KG1 (cell line): ENCODE measurements around the gene KIF7.

Experiments
- DNase-seq: peaks from one replicate; lab custom pipeline; 2025; lab: John Stamatoyannopoulos, UW

KIF7 gene

DNA sequence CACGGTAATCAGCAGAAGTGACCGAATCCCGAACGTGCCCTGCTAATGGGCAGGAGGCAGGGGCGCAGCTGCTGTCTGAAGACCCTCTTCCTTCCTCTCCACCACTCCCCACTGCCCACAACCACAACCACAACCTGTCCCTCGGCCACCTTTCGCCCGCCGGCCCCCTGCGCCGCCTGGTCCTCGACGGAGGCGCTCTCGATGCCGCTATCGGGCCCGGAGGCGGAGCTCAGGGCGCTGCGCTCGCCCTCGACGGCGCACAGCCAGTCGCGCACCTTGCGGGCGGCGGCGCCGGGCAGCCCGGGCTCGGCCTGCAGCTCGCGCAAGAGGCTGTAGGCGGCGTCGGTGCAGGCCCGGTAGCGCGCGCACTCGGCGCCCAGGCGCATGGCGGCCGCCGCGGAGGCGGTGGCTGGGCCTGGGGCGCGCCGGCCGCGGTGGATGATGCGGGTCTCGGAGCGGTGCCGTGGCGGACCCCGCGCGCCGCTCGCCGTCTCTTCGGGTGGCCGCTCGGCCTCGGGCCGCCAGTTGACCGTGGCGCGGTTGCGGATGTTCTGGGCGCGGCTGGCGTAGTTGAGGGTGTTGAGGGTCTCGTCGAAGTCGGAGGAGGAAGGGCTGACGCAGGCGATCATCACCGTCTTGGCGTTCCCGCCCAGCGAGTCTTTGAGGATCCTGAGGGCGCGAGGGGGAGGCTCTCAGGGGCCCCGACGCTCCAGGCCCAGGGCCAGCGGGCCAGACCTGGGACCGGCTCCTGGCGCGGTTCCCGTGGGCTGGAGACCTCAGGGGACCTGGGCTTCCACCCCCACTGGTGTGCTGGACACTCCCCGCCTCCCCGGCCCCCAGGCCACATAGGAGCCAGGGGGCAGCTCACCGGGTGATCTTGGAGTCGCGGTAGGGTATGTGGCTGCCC is 6.9 kb downstream of the KIF7 start:
- no peak for DNase-seq

- no peak for DNase-seq
These were observed 7.9 kb downstream of the KIF7 start for GRCh38 chr15:89647191-89647851.

DNA sequence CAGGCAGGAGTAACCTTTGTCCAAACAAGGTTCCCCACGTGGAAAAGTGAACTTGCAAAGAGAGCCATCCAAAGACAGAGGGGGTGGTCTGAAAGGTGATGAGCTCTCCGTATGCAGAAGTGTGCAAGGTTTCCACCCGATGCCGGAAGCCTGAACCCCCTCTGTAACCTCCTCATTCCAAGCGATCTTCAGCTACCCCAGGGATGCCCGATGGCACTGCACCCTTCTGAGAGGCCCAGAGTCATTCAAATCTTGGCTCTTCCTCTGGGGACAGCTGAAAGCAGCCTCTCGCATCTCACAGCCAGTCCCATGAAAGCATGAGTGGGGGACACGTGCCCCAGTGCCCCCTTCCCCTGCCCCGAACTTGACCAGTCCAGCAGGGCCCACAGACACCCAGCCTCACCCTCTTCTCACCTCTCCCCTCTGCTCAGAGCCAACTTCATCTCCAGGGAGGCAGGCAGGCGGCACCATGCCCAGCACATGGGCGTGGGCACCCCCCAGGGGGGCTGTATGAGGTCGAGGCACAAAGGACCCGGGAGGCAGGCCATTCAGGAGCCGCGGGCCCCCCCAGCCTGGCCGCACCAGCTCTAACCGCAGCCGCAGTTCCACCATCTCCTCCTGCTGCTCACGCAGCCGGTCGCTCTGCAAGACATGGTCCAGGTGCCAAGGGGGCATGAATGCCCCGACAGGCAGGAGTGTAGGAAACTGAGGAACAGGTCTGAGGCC is 8.7 kb downstream of the KIF7 start:
- no peak for DNase-seq

DNA sequence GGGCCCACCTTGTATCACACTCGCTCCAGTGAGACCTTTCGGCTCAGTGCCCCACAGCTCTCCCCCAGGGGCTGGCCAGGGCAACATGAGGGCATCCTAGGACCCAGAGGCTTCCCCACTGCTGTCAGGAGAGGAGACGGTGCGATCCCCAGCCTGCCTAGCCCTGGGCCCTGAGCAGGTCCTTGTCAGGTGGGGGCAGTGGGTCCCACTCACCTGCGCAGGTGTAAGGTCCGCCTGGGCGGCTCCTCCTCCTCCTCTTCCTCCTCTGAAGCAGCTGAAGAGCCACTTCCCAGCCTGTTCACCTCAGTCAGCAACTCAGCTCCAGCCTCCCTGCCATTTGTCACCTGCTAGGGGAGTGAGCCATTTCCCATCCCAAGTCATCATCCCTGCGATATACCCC is 9.6 kb downstream of the KIF7 start:
- DNase-seq = no peak

GRCh38 chr15:89642106-89642505 is 13.2 kb downstream of the KIF7 start:
- no peak for DNase-seq

DNA sequence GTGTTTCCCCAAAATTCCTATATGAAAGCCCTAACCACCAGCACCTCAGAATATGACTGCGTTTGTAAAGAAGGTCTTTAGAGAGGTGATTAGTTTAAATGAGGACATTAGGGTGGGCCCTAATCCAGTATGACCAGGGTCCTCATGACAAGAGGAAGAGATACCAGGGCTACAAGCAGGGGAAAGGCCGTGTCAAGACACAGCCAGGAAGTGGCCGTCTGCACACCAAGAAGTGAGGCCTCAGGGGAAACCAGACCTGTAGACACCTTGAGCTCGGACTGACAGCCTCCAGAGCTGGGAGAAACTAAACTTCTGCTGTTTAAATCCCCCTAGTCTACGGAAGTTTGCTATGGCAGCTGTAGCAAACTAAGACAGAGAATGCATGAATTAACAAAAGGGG is 14.2 kb downstream of the KIF7 start:
- no peak for DNase-seq

DNA sequence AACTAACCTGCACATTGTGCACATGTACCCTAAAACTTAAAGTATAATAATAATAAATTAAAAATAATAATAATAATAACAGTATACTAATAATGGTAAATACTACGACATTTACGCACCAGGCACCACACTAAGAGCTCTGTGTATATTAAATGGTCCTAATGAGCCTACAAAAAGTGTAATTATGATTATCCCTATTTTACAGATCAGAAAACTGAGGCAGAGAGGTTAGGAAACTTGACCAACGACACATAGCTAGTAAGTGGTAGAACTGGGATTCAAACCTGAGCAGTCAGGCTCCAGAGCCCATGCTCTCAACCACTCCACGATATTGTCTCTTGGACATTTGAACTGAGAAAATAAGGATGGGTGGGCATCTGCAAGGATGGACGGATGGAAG is 15.0 kb downstream of the KIF7 start:
- no peak for DNase-seq

GRCh38 chr15:89633585-89633984 is 21.7 kb downstream of the KIF7 start:
- DNase-seq = no peak

DNA sequence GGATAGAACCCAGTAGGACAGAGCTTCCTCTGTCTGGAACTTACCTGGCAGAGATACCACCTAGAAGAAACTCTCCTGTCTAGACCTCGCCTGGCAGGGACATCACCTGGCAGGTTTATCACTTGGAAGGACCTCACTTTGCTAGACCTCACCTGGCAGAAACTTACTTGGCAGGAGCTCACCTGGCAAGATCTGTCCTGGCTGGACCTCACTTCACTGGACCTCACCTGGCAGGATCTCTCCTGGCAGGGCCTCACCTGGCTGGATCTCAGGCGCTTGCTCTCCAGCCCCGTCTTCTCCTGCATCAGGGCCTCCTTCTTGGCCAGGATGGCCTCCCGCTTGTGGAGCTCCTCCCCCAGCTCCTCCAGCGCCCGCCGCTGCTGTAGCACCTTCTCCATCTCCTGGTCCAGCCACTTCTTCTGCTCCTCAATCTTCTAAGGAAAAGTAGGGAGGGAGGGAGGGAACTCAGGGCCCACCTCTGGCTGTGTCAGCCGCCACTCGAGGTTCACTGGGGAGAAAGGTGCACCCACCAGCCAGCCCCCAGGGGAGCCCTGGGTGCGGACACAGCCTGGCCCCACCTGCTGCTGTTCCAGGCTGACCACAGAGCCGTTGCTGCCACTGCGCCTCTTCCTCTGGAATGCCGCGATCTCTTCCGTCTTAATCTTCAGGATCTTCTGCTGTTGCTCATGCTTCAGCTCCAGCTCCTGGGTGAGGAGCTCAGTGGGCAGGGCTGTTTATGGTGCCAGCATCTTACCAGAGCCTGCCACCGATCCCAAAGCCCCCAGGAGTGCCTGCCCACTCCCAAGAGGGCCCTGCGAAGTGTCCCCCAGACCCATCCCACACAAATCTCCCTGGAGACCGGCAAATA is 22.5 kb downstream of the KIF7 start:
- no peak for DNase-seq

- no peak for DNase-seq
These were observed 23.4 kb downstream of the KIF7 start for GRCh38 chr15:89631902-89632264.

- no peak for DNase-seq
These were observed 24.0 kb downstream of the KIF7 start for GRCh38 chr15:89630974-89631901.

GRCh38 chr15:89630260-89630659 is 25.0 kb downstream of the KIF7 start:
- DNase-seq = no peak

DNA sequence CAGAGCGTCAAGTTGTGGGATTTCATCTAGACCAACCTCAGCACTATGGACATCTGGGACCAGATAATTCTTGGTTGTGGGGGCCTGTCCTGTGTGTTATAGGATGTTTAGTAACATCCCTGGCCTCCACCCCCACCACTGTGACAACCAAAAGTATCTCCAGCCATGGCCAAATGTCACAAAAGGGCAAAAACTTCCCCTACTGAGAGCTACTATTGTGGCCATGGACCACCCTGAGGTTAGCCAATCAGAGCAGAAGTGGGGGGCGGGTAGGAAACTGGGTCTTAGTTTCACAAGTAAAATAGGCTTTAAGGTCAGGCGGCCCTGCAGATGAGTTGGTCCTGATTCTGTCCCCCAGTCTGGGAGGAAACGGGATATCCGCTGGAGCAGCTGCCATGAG is 25.4 kb downstream of the KIF7 start:
- no peak for DNase-seq

- DNase-seq = no peak
These were observed 26.2 kb downstream of the KIF7 start for GRCh38 chr15:89628806-89629715.

DNA sequence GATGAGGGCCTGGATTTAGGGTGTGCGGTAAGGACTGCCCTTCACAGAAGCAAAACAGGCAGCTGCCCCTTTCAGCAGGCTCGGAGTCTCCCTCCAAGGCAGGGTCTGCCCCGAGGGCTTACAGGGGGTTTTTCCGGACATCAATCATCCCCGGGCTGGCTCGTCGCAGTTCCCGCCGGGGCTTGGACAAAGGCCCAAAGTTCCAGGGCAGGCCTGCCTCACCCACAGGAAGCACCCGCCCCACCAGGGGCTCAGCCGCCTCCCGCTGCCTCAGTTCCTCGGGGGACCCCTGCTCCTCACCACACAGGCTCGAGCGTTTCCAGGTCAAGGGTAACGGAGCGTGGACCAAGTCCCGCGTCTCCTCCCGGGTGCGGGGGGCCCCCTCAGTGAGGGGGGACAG is 27.0 kb downstream of the KIF7 start:
- DNase-seq = no peak

DNA sequence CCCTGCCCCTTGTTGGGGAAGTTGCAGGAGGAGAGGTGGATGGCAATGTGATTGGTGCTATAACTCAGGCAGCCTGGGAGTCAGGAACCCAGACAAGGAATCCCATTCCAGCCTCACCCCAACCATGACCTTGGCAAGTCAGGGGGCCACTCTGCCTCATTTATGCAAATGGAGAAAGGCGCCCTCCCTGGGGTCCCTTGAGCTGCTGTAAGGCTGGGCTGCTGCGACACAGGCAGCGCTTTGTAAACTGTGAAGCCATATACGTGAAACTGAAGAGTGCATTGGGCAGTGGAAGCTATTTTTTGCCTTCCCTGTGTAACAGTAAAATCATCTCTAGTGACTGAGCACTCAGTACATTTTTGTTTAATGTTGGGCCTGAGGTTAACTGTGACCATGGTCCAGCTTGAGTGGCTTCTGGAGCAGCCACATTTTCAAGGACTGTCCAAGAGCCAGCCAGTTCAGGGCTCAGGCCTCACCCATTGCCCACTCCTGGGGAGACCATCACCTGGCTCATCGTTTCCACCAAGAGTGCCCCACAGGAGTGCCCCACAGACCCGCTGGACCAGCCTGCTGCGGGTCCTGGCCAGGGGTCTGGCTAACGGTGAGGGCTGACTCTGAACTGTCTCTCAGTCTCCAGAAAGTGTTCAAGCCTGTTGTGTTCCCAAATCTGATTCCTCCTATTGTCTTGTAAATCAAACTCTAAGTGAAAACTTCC is 27.9 kb downstream of the KIF7 start:
- DNase-seq = no peak

DNA sequence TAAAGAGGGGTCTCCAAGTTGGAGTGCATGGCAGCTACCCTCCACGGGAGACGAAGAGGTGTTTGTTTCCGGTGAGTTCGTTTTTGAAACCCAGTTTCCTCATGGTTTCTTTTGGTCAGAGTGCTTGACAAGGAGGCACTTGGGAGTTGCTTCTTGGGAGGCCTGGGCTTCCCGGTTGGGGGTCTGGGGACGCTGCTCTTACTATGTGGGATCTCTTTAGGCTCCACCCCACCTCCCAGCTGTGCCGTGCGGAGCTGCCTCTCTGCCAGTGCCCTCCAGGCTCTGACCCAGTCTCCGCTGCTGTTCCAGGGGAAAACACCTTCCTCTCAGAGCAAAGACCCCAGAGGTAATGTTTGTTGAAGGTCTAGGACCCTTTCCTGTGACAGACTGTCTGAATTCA is 29.6 kb downstream of the KIF7 start:
- DNase-seq = no peak

DNA sequence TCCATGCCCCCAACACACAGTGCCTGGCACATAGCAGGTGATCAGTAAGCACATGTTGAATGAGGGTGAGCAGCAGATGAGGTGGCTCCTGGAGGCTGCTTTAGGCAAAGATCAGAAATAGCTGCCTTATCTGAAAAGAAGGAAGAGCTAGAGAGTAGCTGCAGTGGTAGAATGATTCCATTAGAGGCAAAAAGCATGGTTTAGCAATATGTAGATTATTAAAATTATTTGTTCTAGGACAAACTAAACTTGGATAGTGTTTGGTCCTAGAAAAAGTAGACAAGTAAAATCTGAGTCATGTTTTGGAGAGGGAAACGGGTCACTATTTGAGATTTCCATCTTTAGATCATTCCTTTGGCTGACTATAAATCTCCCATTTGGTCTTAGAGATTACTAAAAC is 32.1 kb downstream of the KIF7 start:
- DNase-seq = no peak

- no peak for DNase-seq
These were observed 33.7 kb downstream of the KIF7 start for GRCh38 chr15:89621547-89621946.
